NCI-H1092 treated with DMSO at 0.1 percent for 48 hours (cell line): Measurements from ENCODE around the gene SCAF11.
A peak's percentile ranks its signal among the peaks of the same experiment; 100 is the strongest.
"Not testable (repeated sequence)": the region's sequence is repeated elsewhere in the genome, so short reads cannot be mapped to it uniquely, and the experiment has no call there.

Source experiments
- DNase-seq: peaks from one replicate; lab custom pipeline; 2025; lab: John Stamatoyannopoulos, UW

Gene SCAF11

GRCh38 chr12:45990468-45991283 lies at the start of gene SCAF11:
Gene SCAF11, minus strand, starts transcription at chr12:45990574. Its CDS starts 26,407 bp downstream, at chr12:45964167.
- peak; percentile 100 for DNase-seq

GRCh38 chr12:46037066-46037465 lies 46.7 kb upstream of the SCAF11 start:
- not testable (repeated sequence) for DNase-seq

GRCh38 chr12:46027172-46027571 lies 36.8 kb upstream of the SCAF11 start:
- no peak for DNase-seq

- DNase-seq = no peak
These were observed 33.7 kb upstream of the SCAF11 start for GRCh38 chr12:46024099-46024498.

- no peak for DNase-seq
These were observed 30.4 kb upstream of the SCAF11 start for GRCh38 chr12:46020768-46021167.

GRCh38 chr12:46018712-46019111 lies 28.3 kb upstream of the SCAF11 start:
- DNase-seq = not testable (repeated sequence)

- not testable (repeated sequence) for DNase-seq
These were observed 27.5 kb upstream of the SCAF11 start for GRCh38 chr12:46017866-46018375.

- DNase-seq = no peak
These were observed 15.4 kb upstream of the SCAF11 start for GRCh38 chr12:46005823-46006222.

- DNase-seq = peak; percentile 17
These were observed 14.9 kb upstream of the SCAF11 start for GRCh38 chr12:46005151-46005797.

GRCh38 chr12:46004715-46005114 lies 14.3 kb upstream of the SCAF11 start:
- DNase-seq = no peak

- DNase-seq = not testable (repeated sequence)
These were observed 9.7 kb upstream of the SCAF11 start for GRCh38 chr12:46000076-46000475.

GRCh38 chr12:45994736-45995135 lies 4.4 kb upstream of the SCAF11 start:
- DNase-seq = no peak

- DNase-seq = peak; percentile 92
These were observed 1.2 kb upstream of the SCAF11 start for GRCh38 chr12:45991284-45992249.

- DNase-seq = peak; percentile 76
These were observed 480 bp downstream of the SCAF11 start for GRCh38 chr12:45989721-45990467.

- peak; percentile 71 for DNase-seq
These were observed 1.1 kb downstream of the SCAF11 start for GRCh38 chr12:45989287-45989686.

GRCh38 chr12:45988264-45988663 lies 2.1 kb downstream of the SCAF11 start:
- DNase-seq = no peak

GRCh38 chr12:45987340-45987727 lies 3.0 kb downstream of the SCAF11 start:
- DNase-seq = no peak

- DNase-seq = no peak
These were observed 3.6 kb downstream of the SCAF11 start for GRCh38 chr12:45986641-45987339.

- no peak for DNase-seq
These were observed 9.1 kb downstream of the SCAF11 start for GRCh38 chr12:45981075-45981837.

- DNase-seq = no peak
These were observed 9.8 kb downstream of the SCAF11 start for GRCh38 chr12:45980540-45980939.
